A673 (cell line): ENCODE data around the gene CLMP. TPM values are rescaled to one million over a fixed set of nuclear protein-coding genes. Genes with fewer than 3 reads are reported as not detected.

Experiments
- BruUV-seq: library from RNA; stranded (reverse); fragments of 400-500 nt; replicated peaks from 2 replicates; lab custom pipeline; 2021; lab: Mats Ljungman, UMichigan
- CTCF ChIA-PET: fragments of 300-600 bp; sonication (Branson Sonifier 250); formaldehyde crosslinking; loops from one replicate; lab custom pipeline; 2022; ENCODE audit warnings: antibody characterized with exemption; lab: Charles Lee
- POLR2A ChIA-PET: fragments of 300-600 bp; sonication (Branson Sonifier 250); formaldehyde crosslinking; loops from one replicate; lab custom pipeline; 2022; ENCODE audit warnings: antibody characterized with exemption; ENCODE audit not compliant: low non-redundant PET; lab: Charles Lee
- DNase-seq: peaks from one replicate; pipeline ENCODE4 v3.0.0-alpha.2; 2015; ENCODE audit warnings: low spot score
- H3K27ac ChIP-seq: fragments of 200-600 bp; sonication (generic); 2 replicates; pipeline ENCODE4 v1.5.1; 2016; ENCODE audit warnings: mixed run types, low read depth, mild to moderate bottlenecking, mixed read lengths, antibody characterized with exemption, low read length; ENCODE audit not compliant: poor library complexity, severe bottlenecking
- H3K27me3 ChIP-seq: fragments of 200-600 bp; sonication (generic); replicated peaks from 2 replicates; pipeline ENCODE4 v1.6.1; 2017; ENCODE audit warnings: mixed run types, low read depth, mild to moderate bottlenecking, mixed read lengths, antibody characterized with exemption, low read length; ENCODE audit not compliant: insufficient read depth, poor library complexity
- H3K36me3 ChIP-seq: fragments of 200-600 bp; sonication (generic); 2 replicates; pipeline ENCODE4 v1.6.1; 2016; ENCODE audit warnings: mixed run types, mild to moderate bottlenecking, mixed read lengths, antibody characterized with exemption, low read length; ENCODE audit not compliant: insufficient read depth, poor library complexity, severe bottlenecking
- H3K4me1 ChIP-seq: fragments of 200-600 bp; sonication (generic); 2 replicates; pipeline ENCODE4 v1.6.1; 2017; ENCODE audit warnings: mixed run types, mild to moderate bottlenecking, mixed read lengths, antibody characterized with exemption, low read length; ENCODE audit not compliant: insufficient read depth, poor library complexity, severe bottlenecking
- H3K4me3 ChIP-seq: fragments of 200-600 bp; sonication (generic); 2 replicates; pipeline ENCODE4 v1.5.1; 2016; ENCODE audit warnings: low read depth, mixed run types, mild to moderate bottlenecking, mixed read lengths, low read length; ENCODE audit not compliant: poor library complexity, severe bottlenecking
- H3K9me3 ChIP-seq: fragments of 200-600 bp; sonication (generic); 2 replicates; pipeline ENCODE4 v1.6.1; 2016; ENCODE audit warnings: mixed run types, low read depth, mild to moderate bottlenecking, mixed read lengths, antibody characterized with exemption, low read length; ENCODE audit not compliant: poor library complexity, severe bottlenecking
- EZH2 ChIP-seq: fragments of 200-600 bp; sonication (generic); IDR thresholded peaks from 2 replicates; pipeline ENCODE4 v1.6.1; 2017; ENCODE audit warnings: borderline replicate concordance, low read depth, mild to moderate bottlenecking, mixed read lengths, antibody characterized with exemption, low read length; ENCODE audit not compliant: poor library complexity, severe bottlenecking
- intact Hi-C: fragments of 100-400 bp; cut with micrococcal nuclease; formaldehyde crosslinking; loops from one replicate; pipeline ENCODE4 v1.10.0; 2022; ENCODE audit not compliant: unreplicated experiment
- total RNA-seq: library from RNA; stranded (reverse); gene quantifications from 2 replicates; pipeline ENCODE4 v1.2.3, GENCODE V29; 2021
- TF ChIP-seq, protein P1 (sequence below): fragments of 300-800, 200-600 bp; sonication (generic); conservative IDR thresholded peaks from 2 replicates; pipeline ENCODE4 v1.5.1; 2017; ENCODE audit warnings: low read depth, mild to moderate bottlenecking, antibody characterized with exemption, low read length, moderate library complexity, mixed read lengths

CLMP gene
- total RNA-seq, 1 experiment from 2014 or later: 62.6 TPM

- no TSS peak for BruUV-seq
- POLR2A ChIA-PET: no interaction called here
- no peak for TF ChIP-seq EZH2
- TF ChIP-seq, protein P1, sequence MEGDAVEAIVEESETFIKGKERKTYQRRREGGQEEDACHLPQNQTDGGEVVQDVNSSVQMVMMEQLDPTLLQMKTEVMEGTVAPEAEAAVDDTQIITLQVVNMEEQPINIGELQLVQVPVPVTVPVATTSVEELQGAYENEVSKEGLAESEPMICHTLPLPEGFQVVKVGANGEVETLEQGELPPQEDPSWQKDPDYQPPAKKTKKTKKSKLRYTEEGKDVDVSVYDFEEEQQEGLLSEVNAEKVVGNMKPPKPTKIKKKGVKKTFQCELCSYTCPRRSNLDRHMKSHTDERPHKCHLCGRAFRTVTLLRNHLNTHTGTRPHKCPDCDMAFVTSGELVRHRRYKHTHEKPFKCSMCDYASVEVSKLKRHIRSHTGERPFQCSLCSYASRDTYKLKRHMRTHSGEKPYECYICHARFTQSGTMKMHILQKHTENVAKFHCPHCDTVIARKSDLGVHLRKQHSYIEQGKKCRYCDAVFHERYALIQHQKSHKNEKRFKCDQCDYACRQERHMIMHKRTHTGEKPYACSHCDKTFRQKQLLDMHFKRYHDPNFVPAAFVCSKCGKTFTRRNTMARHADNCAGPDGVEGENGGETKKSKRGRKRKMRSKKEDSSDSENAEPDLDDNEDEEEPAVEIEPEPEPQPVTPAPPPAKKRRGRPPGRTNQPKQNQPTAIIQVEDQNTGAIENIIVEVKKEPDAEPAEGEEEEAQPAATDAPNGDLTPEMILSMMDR: no peak
- Histone ChIP-seq H3K27ac (no peak overlapping the region), H3K4me1 (peaks cover 21% of the 10 kb centered on the region), H3K36me3 (no peaks in the 10 kb centered on the region), H3K27me3 (no peaks in the 10 kb centered on the region), H3K9me3 (no peaks in the 10 kb centered on the region), H3K4me3 (no peak overlapping the region)
- intact Hi-C loops: no loop called here
- DNase-seq: no peak
- CTCF ChIA-PET: interaction anchor here (0.6 to 6.9 kb wide), 5 partner anchors 19 to 166 kb away, joined by 3 to 61 read pairs (median 7); no protein-coding TSS in a partner anchor
Observed at GRCh38 chr11:123110397-123110796, 84.7 kb downstream of the CLMP start.

- DNase-seq: no peak
- H3K9me3 ChIP-seq: no peaks in the 10 kb centered on the region
- ChIA-PET CTCF (interaction anchor here (0.6 to 6.9 kb wide), 5 partner anchors 21 to 395 kb away, joined by 3 to 61 read pairs (median 7); no protein-coding TSS in a partner anchor), POLR2A (no interaction called here)
- H3K27me3 ChIP-seq: no peaks in the 10 kb centered on the region
- intact Hi-C loops: no loop called here
- H3K27ac ChIP-seq: peak overlapping the region; percentile 48
- no TSS peak for BruUV-seq
- TF ChIP-seq EZH2: no peak
- TF ChIP-seq, protein P1: no peak
- H3K4me1 ChIP-seq: peaks cover 34% of the 10 kb centered on the region
- no peak overlapping the region for H3K4me3 ChIP-seq
- no peaks in the 10 kb centered on the region for H3K36me3 ChIP-seq
Observed at GRCh38 chr11:123107945-123108495, 87.0 kb downstream of the CLMP start.

GRCh38 chr11:123104697-123105096 is 90.4 kb downstream of the CLMP start:
- no peak overlapping the region for H3K4me3 ChIP-seq
- POLR2A ChIA-PET: no interaction called here
- H3K9me3 ChIP-seq: no peaks in the 10 kb centered on the region
- peak overlapping the region; percentile 17 for H3K27ac ChIP-seq
- H3K4me1 ChIP-seq: peaks cover 50% of the 10 kb centered on the region
- H3K27me3 ChIP-seq: no peaks in the 10 kb centered on the region
- no TSS peak for BruUV-seq
- DNase-seq: no peak
- intact Hi-C loops: loop anchor here (5.0 kb wide), 1 partner anchor 158 kb away; no protein-coding TSS in a partner anchor
- no peaks in the 10 kb centered on the region for H3K36me3 ChIP-seq
- CTCF ChIA-PET: interaction anchor here (1.4 to 3.4 kb wide), 2 partner anchors 130 to 157 kb away, joined by 10 to 40 read pairs; no protein-coding TSS in a partner anchor
- TF ChIP-seq, protein P1: no peak
- no peak for TF ChIP-seq EZH2
